GM12873 (cell line): Measurements from ENCODE around the gene TJAP1.

ENCODE experiments used
- TF ChIP-seq, protein P1 (sequence below): IDR thresholded peaks from 2 replicates; pipeline ENCODE4 v1.5.1; 2012; ENCODE audit warnings: low read depth, mild to moderate bottlenecking, moderate library complexity, low read length, control low read depth; ENCODE audit not compliant: insufficient read depth; ENCODE audit errors: missing control alignments

Gene TJAP1

GRCh38 chr6:43477235-43478007 is at the start of gene TJAP1:
TSS of gene TJAP1 (plus strand) at chr6:43477570. CDS start at chr6:43499002, 21,432 bp downstream.
- TF ChIP-seq, protein P1, sequence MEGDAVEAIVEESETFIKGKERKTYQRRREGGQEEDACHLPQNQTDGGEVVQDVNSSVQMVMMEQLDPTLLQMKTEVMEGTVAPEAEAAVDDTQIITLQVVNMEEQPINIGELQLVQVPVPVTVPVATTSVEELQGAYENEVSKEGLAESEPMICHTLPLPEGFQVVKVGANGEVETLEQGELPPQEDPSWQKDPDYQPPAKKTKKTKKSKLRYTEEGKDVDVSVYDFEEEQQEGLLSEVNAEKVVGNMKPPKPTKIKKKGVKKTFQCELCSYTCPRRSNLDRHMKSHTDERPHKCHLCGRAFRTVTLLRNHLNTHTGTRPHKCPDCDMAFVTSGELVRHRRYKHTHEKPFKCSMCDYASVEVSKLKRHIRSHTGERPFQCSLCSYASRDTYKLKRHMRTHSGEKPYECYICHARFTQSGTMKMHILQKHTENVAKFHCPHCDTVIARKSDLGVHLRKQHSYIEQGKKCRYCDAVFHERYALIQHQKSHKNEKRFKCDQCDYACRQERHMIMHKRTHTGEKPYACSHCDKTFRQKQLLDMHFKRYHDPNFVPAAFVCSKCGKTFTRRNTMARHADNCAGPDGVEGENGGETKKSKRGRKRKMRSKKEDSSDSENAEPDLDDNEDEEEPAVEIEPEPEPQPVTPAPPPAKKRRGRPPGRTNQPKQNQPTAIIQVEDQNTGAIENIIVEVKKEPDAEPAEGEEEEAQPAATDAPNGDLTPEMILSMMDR = no peak

DNA sequence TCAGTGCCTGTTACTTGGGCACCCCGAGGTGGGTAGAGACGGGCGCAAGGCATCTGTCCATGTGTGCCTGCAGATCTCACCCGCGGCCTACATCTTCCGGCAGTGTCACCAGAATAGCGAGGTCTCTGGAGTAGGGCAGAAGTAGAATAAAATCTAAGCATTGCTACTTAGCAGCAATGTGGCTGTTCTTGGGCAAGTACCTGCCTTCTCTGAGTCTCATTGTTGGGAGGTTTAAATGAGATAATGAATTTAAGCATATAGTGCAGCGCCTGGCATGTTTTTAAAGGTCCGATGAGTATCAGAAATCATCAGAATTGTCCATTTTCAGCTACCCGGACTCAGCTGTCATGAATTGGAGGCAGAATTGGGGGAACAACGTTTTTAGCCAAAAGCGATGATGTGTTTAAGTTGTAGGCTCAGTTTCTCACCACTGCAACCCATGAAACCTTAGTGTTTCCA is 49.2 kb upstream of the TJAP1 start:
- TF ChIP-seq, protein P1 = no peak

- TF ChIP-seq, protein P1 = no peak
Observed at GRCh38 chr6:43428874-43429273, 48.5 kb upstream of the TJAP1 start.

- TF ChIP-seq, protein P1 = no peak
Observed at GRCh38 chr6:43432009-43432945, 45.1 kb upstream of the TJAP1 start.

DNA sequence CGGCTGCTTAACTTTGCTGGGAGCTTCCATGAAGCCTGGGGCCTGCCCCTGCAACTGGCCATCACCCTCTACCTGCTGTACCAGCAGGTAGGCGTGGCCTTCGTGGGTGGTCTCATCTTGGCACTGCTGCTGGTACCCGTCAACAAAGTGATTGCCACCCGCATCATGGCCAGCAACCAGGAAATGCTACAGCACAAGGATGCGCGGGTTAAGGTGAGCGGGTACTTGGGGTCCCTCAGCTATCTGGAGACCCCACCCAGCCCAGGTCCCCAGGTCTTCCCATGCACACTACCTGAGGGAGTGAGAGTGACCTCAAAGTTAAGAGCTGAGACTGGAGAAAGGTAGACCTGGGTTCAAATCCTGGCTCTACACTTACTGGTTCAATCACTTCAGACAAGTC is 44.2 kb upstream of the TJAP1 start:
- TF ChIP-seq, protein P1 = no peak

GRCh38 chr6:43434001-43434840 is 43.1 kb upstream of the TJAP1 start:
- TF ChIP-seq, protein P1 = no peak
